ENCODE data around the gene SLC6A1.

The SLC6A1 gene

DNA sequence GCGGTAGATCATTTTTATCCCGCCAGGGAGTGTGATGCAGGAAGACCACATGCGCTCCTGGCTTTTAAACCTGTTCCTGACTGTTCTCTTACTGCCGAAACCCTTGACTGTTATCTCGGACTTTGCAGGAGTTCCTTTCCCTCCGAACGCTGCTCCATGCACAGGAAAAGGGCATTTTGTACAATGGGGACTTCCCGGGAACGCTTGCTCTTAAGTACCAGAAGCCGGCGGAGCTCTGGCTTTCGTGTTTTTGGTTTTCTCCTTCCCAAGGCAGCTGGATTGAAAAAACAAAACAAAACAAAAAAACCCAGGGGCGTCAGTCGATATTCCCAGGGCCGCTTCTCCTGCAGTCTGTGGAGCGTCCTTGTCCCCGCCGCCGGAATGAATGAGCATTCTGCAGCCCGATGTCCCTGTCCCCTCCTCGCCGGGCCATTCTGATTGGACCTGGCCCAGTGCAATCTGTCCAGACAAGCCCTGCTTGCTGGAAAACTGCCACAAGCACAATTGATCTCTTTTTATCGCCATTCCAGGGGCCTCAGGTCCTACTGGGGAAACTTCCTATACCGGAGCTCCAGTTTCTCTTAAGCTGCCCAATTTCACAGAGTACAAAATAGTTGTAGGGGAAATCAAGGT, 44.8 kb downstream of the SLC6A1 start:
- Histone ChIP-seq H3K9ac (ENCODE audit: low read length) (no peak overlapping the region), H2AFZ (ENCODE audit: low read depth, low read length) (no peak overlapping the region), H3K36me3 (replicated peaks; ENCODE audit: low read depth, low read length) (no peaks in the 10 kb centered on the region), H4K20me1 (ENCODE audit: insufficient read depth, low read length) (no peaks in the 10 kb centered on the region), H3K9me3 (ENCODE audit: insufficient read depth, low read length) (no peaks in the 10 kb centered on the region), H3K27me3 (ENCODE audit: low read depth, low read length) (peaks cover 4% of the 10 kb centered on the region; the same call in 1 of the 2 replicates), H3K4me3 (ENCODE audit: low read length) (no peak overlapping the region), H3K79me2 (ENCODE audit: low read length) (no peaks in the 10 kb centered on the region), H3K27ac (ENCODE audit: low read length) (no peak overlapping the region), H3K4me1 (ENCODE audit: low read length) (no peaks in the 10 kb centered on the region), H3K4me2 (ENCODE audit: low read length) (no peak overlapping the region)
- no peak for TF ChIP-seq EZH2phosphoT487 (IDR thresholded peaks at IDR 0.05; ENCODE audit: low read depth)
- TF ChIP-seq, protein P1, sequence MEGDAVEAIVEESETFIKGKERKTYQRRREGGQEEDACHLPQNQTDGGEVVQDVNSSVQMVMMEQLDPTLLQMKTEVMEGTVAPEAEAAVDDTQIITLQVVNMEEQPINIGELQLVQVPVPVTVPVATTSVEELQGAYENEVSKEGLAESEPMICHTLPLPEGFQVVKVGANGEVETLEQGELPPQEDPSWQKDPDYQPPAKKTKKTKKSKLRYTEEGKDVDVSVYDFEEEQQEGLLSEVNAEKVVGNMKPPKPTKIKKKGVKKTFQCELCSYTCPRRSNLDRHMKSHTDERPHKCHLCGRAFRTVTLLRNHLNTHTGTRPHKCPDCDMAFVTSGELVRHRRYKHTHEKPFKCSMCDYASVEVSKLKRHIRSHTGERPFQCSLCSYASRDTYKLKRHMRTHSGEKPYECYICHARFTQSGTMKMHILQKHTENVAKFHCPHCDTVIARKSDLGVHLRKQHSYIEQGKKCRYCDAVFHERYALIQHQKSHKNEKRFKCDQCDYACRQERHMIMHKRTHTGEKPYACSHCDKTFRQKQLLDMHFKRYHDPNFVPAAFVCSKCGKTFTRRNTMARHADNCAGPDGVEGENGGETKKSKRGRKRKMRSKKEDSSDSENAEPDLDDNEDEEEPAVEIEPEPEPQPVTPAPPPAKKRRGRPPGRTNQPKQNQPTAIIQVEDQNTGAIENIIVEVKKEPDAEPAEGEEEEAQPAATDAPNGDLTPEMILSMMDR (IDR thresholded peaks at IDR 0.05; ENCODE audit: low read depth, low read length): no peak

DNA sequence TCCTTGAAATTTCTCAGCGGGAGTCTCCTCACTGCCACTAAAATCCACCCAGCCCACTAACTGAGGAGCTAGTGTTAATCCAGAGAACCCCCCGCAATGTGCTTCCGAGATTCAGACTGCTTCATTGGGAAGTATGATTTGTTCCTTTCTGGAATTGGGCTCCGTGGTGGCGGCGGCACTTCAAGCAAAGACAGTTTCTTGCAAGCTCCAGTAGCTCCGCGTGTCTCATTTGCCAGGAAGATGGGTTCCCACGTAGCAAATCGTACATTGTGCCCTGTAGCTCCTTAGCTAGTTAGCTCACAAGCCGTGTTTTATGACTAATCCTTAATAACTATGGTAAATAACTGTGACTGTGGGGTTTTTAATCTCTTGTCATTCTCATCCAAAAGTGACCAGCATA, 45.4 kb downstream of the SLC6A1 start:
- H4K20me1 ChIP-seq (ENCODE audit: insufficient read depth, low read length): no peaks in the 10 kb centered on the region
- H3K4me2 ChIP-seq (ENCODE audit: low read length): no peak overlapping the region
- no peaks in the 10 kb centered on the region for H3K36me3 ChIP-seq (replicated peaks; ENCODE audit: low read depth, low read length)
- H2AFZ ChIP-seq (ENCODE audit: low read depth, low read length): no peak overlapping the region
- H3K4me1 ChIP-seq (ENCODE audit: low read length): no peaks in the 10 kb centered on the region
- no peaks in the 10 kb centered on the region for H3K79me2 ChIP-seq (ENCODE audit: low read length)
- TF ChIP-seq, protein P1 (IDR thresholded peaks at IDR 0.05; ENCODE audit: low read depth, low read length): no peak
- no peak for TF ChIP-seq EZH2phosphoT487 (IDR thresholded peaks at IDR 0.05; ENCODE audit: low read depth)
- H3K27ac ChIP-seq (ENCODE audit: low read length): no peak overlapping the region
- H3K4me3 ChIP-seq (ENCODE audit: low read length): no peak overlapping the region
- no peak overlapping the region for H3K9ac ChIP-seq (ENCODE audit: low read length)
- peaks cover 4% of the 10 kb centered on the region; the same call in 1 of the 2 replicates for H3K27me3 ChIP-seq (ENCODE audit: low read depth, low read length)
- H3K9me3 ChIP-seq (ENCODE audit: insufficient read depth, low read length): no peaks in the 10 kb centered on the region

DNA sequence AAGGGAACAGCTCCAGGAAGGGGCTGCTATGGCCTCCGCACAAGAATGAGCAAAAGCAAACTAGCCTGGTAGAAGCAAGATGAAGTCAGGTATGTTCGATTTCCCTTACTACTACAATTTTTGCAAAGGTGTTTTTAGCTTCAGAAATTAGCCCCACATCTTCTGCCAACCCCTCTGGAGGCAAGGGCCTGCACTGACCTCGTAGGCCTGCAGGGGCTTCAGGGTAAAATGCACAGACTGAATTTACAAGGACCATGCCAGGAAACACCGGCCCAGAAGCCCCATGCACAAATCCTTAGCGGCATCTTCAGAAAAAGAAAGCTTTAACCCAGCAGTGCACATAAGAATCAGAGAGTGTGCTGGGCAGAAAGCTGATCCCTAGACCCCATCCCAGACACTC, 53.0 kb downstream of the SLC6A1 start:
- H3K9ac ChIP-seq (ENCODE audit: low read length): no peak overlapping the region
- no peaks in the 10 kb centered on the region for H3K79me2 ChIP-seq (ENCODE audit: low read length)
- no peaks in the 10 kb centered on the region for H3K36me3 ChIP-seq (replicated peaks; ENCODE audit: low read depth, low read length)
- 0 out of 2 replicates have a peak, but pooled peaks cover 3% of the 10 kb centered on the region for H3K27me3 ChIP-seq (ENCODE audit: low read depth, low read length)
- H3K9me3 ChIP-seq (ENCODE audit: insufficient read depth, low read length): no peaks in the 10 kb centered on the region
- no peak overlapping the region for H3K27ac ChIP-seq (ENCODE audit: low read length)
- H3K4me1 ChIP-seq (ENCODE audit: low read length): no peaks in the 10 kb centered on the region
- no peak for TF ChIP-seq EZH2phosphoT487 (IDR thresholded peaks at IDR 0.05; ENCODE audit: low read depth)
- TF ChIP-seq, protein P1 (IDR thresholded peaks at IDR 0.05; ENCODE audit: low read depth, low read length): no peak
- no peak overlapping the region for H2AFZ ChIP-seq (ENCODE audit: low read depth, low read length)
- no peak overlapping the region for H3K4me3 ChIP-seq (ENCODE audit: low read length)
- H4K20me1 ChIP-seq (ENCODE audit: insufficient read depth, low read length): no peaks in the 10 kb centered on the region
- H3K4me2 ChIP-seq (ENCODE audit: low read length): no peak overlapping the region

DNA sequence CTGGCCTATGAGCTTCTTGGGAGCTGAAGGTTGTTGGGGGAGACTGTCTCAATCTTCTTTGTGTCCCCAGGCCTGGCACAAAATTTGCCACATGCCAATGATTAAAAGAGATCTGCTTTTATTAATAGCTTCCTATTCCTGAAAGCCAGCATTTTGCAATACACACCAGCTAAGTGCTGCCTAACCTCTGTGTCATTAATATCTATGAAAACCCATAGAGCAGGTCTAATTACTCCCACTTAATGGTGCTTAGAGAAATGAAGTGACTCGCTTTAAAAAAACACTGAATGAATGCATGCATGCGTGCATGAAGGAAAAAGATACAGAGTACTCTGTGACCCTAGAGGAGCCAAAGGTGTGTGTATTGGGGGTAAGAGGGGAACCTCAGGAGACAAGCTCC, 55.0 kb downstream of the SLC6A1 start:
- Histone ChIP-seq H3K9ac (ENCODE audit: low read length) (no peak overlapping the region), H3K4me1 (ENCODE audit: low read length) (no peaks in the 10 kb centered on the region), H2AFZ (ENCODE audit: low read depth, low read length) (no peak overlapping the region), H4K20me1 (ENCODE audit: insufficient read depth, low read length) (no peaks in the 10 kb centered on the region), H3K9me3 (ENCODE audit: insufficient read depth, low read length) (no peaks in the 10 kb centered on the region), H3K4me2 (ENCODE audit: low read length) (no peak overlapping the region), H3K36me3 (replicated peaks; ENCODE audit: low read depth, low read length) (no peaks in the 10 kb centered on the region), H3K27ac (ENCODE audit: low read length) (no peak overlapping the region), H3K4me3 (ENCODE audit: low read length) (no peak overlapping the region), H3K27me3 (ENCODE audit: low read depth, low read length) (peaks cover 5% of the 10 kb centered on the region; the same call in 1 of the 2 replicates), H3K79me2 (ENCODE audit: low read length) (no peaks in the 10 kb centered on the region)
- TF ChIP-seq EZH2phosphoT487 (IDR thresholded peaks at IDR 0.05; ENCODE audit: low read depth): no peak
- TF ChIP-seq, protein P1 (IDR thresholded peaks at IDR 0.05; ENCODE audit: low read depth, low read length): no peak

Measured in OCI-LY3 (cell line).